Keratinocyte (primary cell): ENCODE data around the gene NGEF.

Experiments used
- EZH2 ChIP-seq: IDR thresholded peaks from one replicate; pipeline ENCODE4 v1.6.1; 2012; ENCODE audit warnings: inconsistent platforms, mild to moderate bottlenecking, low read length, moderate library complexity
- TF ChIP-seq, protein P1 (sequence below), 3 experiments: IDR thresholded peaks in 1 of 3; conservative IDR thresholded peaks in 1 of 3; optimal IDR thresholded peaks in 1 of 3; 2 replicates in 2 of 3; 3 replicates in 1 of 3; pipeline versions ENCODE3 to v1.5.1; 2011; ENCODE audit warnings: low read length in 3 of 3, mild to moderate bottlenecking in 3 of 3, moderate library complexity in 2 of 3, control low read depth in 1 of 3, inconsistent platforms in 1 of 3; ENCODE audit not compliant: insufficient read depth in 2 of 3; ENCODE audit errors: extremely low read depth in 1 of 3

DNA sequence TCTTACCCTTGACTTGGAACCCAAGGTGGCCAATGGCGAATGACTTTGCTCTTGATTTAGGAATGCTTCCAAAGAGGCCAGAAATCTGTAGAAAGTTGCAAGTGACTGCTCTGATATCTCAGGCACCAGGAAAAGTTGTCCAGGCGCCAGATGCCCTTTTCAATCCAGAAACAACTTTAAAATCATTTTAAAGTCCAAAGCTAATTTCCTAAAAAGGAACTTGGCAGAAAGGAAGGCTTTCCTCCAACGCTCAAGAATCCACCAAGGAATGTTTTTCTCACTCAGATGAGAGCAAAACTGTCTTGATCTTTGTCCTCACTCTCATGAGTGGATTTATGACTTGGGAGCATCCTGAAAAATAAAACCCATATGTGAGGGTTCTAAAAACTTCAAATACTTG is 5.3 kb downstream of the NGEF start:
- TF ChIP-seq, protein P1, sequence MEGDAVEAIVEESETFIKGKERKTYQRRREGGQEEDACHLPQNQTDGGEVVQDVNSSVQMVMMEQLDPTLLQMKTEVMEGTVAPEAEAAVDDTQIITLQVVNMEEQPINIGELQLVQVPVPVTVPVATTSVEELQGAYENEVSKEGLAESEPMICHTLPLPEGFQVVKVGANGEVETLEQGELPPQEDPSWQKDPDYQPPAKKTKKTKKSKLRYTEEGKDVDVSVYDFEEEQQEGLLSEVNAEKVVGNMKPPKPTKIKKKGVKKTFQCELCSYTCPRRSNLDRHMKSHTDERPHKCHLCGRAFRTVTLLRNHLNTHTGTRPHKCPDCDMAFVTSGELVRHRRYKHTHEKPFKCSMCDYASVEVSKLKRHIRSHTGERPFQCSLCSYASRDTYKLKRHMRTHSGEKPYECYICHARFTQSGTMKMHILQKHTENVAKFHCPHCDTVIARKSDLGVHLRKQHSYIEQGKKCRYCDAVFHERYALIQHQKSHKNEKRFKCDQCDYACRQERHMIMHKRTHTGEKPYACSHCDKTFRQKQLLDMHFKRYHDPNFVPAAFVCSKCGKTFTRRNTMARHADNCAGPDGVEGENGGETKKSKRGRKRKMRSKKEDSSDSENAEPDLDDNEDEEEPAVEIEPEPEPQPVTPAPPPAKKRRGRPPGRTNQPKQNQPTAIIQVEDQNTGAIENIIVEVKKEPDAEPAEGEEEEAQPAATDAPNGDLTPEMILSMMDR (optimal IDR thresholded peaks at IDR 0.05 in 1 of 3, IDR thresholded peaks at IDR 0.05 in 1 of 3, conservative IDR thresholded peaks at IDR 0.05 in 1 of 3; ENCODE audit: extremely low read depth in 1 of 3, insufficient read depth in 2 of 3, low read length in 3 of 3), result no peak
- TF ChIP-seq EZH2, result no peak
